NK-92 (cell line): Measurements from ENCODE around the gene FOSL1.
A peak's percentile ranks its signal among the peaks of the same experiment; 100 is the strongest.

ENCODE experiments used
- DNase-seq: peaks from one replicate; lab custom pipeline; 2025; ENCODE audit not compliant: unreplicated experiment; lab: John Stamatoyannopoulos, UW

Gene FOSL1

DNA sequence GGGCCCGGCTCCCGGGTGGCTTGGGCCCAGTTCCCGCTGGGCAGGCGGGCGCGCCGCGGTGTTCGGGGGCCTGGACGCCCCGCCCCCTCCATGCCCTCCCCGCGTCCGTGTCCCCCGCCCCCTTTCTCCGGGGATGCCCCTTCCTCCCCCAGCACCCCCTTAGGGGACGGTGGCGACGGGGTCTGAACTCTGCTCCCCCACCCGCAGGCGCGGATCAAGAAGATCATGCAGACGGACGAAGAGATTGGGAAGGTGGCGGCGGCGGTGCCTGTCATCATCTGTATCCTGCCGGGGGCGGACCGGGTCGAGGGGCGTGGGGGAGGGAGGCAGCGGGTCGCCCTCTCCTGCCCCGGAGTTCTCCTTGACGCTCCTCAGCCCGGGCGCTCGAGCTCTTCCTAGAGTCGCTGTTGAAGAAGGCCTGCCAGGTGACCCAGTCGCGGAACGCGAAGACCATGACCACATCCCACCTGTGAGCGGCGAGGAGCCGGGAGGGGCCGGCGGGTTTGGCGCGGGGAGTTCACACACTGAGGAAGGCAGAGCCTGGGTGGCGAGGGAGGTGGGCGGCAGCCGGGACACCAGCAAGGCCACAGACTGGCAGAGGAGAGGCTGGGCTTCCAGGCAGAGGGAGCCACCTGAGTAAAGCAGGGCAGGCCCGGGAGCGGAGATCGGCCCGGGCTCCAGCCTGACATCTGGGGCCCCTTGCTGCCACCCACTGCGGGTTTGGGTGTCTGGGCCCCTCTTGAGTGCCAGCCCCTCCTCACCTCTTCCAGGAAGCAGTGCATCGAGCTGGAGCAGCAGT lies 19.6 kb upstream of the FOSL1 start:
- DNase-seq = no peak

DNA sequence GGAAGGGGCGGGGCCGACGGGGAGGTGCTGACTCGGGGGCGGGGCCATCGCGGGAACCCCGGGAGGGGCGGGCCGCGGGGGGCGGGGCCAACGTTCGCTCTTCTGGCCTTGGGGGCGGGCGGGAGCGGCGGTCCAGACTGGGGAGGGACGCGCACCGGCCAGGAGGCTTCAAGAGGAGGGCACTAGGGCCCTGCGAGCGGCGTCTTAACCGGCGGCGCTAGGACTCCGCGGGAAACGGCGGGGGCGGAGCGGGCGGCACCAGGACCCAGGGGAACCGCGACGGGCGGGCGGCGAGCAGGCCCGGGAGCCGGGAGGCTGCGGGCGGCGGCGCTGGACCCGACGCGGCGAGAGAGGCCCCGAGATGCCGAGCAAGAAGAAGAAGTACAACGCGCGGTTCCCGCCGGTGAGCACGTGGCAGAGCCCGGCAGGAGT lies 19.0 kb upstream of the FOSL1 start, which contains the start of gene DRAP1:
Gene DRAP1 (plus strand): TSS at position 286 of the 432 bp plus-strand sequence. CDS start 76 bp downstream, at position 362.
- peak; percentile 93 for DNase-seq

DNA sequence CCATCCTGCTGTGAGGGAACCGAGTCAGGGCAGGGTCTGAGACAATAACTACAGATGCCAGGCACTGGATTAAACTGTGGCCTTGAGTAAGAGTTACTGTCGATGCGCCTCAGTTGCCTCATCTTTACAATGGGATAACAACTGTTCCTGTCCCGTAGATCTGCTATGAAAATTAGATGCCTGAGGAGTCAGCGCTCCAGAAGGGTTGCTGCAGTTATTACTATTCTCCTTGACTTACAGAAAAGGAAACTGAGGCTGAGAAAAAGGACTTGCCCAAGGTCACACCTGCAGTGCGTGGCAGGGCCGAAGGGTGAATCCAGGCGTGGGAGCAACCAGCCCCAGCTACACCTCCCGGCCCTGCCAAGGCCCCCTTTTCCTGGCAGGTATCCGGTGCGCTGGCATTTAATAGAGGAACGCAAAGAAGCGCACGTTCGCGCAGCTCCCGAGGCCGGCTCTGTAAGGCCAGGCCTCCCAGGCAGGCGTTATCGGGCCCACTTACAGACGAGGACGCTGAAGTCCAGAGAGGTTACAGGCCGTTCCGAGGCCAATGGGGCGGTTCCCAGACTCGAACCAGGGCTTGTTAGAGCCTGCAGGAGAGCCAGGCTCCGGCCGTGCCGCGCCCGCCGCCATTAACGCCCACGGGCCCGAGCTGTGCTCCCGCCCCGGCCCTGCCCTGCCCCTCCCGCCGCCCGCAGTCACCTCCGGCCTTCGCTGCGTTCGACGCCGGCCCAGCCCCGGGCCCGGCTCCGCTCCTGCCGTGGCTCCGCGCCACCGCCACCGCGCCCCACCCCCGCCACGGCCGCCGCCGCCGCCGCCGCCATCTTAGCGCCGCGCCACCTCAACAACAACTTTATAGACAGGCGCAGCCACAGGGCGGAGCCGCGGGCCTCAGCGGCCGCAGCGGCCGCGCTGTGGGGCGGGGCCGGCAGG lies 18.3 kb upstream of the FOSL1 start, which contains the start of gene C11orf68:
Gene C11orf68 (minus strand): TSS at position 852 of the 930 bp plus-strand sequence. CDS start 31 bp downstream, at position 821.
- DNase-seq = no peak

DNA sequence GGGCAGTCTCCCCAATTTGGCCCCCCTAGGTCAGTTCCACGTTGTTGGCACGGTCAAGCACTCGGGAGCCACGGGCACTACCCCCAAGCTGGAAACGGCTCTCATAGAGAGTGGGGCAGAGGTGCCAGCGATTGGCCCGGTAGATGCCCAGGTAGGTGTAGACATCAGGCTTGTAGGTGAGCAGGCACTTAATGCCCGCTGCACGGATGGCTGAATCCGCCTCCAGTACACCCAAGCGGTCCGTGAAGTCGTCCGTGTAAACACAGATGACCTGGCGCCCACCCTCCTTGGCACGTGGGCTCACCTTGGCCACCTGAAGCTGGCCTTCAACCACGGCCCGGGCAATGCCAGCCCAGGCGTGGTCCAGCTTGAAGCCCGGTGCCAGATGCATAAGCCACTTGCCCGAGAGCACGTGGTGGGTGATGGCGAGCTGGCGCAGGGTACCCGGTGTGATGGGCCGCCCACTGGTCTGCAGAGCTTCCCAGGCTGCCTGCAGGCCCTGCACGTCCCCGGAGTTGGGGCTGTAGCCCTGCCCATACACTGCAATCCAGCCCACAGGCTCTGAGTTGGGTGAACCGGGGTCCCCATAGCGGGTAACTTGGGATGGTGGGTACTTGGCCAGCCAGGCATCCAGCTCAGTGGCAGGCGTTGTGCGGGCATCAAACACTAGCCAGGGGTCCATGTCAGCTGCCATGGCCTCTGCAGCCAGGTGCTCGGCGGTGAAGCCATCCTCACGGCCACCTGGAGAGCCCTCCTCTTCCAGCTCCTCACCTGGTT lies 17.4 kb upstream of the FOSL1 start:
- DNase-seq = no peak

DNA sequence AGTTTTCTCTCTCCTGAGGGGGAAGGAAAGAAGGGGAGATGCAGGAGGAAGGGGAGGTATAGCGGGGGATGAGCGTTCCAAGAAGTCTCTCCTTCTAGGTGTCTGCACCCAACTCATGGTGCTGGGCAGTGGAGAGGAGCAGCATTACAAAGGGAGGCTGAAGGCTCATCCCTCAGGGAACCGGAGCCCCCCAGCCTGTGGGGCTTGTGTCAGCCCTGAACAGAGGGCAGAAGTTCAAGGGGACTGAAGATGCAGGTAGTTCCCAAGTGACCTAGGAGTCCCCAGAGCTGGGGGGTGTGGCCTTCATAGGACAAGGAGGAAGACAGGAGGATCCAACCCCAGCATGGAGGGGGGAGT lies 16.9 kb upstream of the FOSL1 start:
- no peak for DNase-seq

DNA sequence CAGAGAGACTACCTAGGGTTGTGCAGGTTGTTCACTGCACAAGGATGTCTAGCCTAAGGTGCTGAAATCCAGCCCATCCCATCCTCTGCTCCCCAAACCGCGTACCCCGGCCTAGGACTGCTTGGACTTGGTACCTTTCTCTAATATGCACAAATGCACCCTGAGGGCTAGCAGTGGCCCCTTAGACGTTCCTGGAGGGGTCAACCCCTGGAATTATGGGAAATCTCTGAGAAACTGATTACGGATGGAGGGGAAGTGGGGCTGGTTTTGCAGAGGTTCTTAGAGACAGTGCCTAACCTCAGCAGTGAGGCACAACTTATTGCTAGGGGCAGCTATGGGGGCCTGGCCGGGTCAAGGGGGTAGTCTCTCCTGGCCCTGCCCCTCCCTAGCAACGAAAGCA lies 16.2 kb upstream of the FOSL1 start:
- DNase-seq = no peak

DNA sequence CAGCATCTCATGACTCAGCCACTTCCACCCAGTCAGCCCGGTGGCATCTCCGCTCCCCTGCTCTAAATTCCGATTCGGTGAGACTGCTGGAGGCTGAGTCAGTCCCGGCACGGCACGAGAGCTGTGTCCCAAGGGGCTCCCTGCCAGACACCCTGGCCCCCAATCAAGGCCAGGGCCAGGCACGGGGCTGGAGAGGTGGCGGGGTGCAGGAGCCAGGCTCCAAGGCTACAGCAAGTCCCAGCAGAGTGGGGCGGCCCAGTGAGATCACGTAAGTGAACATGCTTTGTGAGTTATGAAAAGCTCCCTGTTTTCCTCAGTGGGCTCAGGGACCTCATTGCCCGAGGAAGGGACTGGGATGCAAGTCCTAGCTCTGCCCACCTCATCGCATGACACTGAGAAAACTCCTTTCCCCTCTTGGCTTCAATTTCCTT lies 15.6 kb upstream of the FOSL1 start:
- no peak for DNase-seq

DNA sequence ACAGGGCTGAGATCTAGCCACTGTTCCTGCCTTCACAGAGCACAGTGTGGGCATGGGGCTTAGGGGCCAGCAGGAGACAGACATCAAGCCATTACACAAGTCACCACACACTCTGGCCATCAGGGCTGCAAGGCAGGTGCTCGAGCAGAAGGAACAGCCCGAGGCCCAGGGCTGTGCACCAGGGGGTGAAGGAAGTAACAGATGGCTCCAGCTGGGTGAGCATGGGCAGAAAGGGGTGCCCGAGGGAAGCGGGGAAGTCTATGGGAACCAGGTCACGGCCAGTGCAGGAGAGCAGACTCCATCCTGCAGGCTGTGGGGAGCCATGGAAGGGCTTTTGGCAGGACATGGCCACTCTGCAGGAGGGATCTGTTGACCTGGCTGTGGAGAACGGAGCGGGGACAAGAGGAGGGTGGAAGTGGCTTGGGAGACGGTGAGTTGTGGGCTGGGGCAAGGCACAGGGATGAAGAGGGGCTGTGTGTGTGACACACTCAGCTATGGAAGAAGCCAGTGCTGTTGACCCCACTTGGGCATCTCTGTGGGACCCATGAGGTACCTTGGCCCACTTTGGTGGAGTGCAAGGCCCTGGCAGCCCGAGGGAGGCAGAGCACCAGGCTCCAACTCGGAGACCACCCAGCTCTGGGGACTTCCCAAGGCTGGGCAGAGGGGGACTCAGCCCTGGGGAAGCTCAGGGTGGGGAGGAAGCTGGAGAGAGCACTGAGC lies 15.1 kb upstream of the FOSL1 start:
- DNase-seq = no peak

DNA sequence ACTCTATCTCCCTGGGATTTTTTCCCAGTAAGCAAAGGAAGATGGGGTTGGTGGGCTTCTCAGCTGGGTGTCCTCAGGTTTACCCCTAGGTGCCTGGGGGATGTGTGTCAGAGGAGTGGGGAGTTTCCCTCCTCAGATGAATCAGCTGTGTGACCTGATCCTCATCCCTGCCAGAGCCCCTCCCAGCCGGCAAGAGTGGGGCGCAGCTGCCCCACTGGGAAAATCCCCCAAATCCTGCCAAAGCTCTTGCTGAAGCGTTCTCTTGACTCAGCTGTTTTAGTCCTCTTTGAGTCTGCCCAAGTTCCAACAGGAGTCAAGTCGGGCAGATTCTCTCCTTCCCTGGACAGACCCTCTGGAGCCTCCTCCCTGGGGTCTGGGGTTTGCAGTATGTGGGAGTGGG lies 12.7 kb upstream of the FOSL1 start:
- no peak for DNase-seq

DNA sequence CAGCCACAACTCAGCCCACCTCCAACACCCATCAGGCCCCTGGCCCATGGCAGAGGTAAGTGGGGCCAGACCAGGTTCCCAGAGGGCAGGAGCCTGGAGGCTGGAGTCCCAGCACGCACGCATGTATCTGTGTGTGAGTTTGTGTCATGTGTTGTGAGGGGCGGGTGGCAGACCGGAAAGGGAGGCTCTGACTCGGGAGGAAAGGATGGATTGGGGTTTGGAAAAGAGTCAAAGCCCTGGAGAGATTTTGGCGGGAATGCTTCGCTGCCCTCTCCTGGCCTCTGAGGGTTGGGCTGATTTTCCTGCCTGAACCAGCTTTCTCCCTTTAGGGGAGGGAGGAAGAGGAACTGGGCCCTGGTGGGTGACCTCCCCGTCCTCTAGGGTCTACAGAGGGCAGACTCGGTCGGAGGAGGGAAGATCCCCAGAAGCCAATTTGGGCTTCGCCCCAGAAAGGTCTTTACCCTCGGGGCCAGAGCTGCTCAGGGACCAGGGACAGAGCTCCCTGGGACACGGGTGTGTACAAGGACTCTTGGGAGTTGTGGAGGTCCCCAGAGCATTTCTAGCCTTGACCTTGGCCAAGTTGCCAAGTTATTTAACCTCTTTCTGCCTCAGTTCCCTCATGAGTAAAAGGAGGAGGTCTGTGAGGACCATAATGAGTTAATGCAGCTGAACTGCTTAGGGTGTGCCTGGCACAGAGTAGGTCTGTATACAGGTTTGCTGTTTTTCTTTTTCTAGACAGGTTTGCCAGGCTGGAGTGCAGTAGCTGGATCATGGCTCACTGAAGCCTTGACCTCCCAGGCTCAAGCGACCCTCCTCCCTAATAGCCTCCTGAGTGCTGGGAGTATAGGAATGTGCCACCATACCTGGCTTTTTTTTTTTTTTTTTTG lies 11.7 kb upstream of the FOSL1 start:
- DNase-seq = no peak

DNA sequence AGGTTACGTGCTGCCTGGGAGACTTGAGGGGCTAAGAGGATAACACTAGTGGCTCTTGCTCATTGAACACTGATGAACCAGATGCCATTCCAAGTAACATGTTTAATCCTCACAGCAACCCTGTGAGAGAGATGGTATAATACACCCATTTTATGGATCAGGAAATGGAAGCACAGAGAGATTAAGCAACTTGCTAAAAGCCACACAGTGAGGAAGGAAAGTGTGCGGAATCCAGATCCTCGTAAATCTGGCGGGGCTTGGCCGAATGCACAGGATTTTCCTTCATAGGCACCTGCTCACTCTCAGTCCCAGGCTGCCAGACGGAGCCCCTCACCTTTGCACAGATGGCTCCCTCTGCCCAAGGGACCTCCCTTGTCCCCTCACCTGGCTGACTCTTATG lies 7.7 kb upstream of the FOSL1 start:
- no peak for DNase-seq

DNA sequence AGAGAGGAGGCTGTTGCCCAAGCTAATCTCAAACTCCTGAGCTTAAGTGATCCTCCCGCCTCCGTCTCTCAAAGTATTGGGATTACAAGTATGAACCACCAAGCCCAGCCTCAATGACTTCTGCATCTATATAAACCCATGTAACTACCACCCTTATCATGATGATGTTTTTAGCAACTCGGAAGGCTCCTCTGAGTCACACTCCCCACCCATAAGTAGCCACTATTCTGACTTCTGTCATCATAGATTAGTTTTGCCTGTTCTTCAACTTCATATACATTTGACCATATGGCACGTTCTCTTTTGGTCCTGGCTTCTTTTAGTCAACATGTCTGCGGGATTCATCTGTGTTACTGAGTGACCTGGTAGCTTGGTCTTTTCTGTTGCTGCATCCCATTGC lies 6.4 kb upstream of the FOSL1 start:
- no peak for DNase-seq

DNA sequence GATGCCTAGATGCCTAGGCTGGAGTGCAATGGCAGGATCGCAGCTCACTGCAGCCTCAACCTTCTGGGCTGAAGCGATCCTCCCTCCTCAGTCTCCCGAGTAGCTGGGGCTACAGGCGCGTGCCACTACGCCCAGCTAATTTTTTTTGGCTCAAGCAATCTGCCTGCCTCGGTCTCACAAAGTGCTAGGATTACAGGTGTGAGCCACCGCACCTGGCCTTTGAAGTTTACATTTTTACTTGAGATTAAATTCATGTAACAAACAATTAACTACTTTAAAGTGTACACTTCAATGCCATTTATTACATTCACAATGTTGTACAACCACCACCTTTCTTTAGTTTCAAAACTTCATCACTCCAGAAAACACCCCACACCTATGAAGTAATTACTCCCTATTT lies 3.5 kb upstream of the FOSL1 start:
- DNase-seq = no peak

DNA sequence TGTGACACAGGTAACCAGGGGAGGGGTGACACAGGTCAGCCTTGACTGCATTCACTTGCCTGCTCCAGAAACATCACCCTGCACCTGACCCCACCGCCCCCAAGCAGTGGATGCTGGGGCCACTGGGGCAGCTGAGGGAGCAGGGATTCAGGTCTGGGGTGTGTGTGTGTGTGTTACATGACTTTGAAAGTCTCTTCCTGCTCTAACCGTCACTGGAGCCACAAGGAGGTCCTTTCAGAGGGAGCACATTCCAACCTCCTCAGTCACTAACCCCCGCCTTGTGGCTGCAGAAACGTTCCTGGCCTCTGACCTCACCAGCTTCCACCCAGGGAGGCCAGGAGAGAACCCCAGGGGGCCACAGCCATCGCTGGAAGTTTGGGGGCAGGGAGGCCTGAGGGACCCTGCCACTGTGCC lies 2.9 kb upstream of the FOSL1 start:
- no peak for DNase-seq

DNA sequence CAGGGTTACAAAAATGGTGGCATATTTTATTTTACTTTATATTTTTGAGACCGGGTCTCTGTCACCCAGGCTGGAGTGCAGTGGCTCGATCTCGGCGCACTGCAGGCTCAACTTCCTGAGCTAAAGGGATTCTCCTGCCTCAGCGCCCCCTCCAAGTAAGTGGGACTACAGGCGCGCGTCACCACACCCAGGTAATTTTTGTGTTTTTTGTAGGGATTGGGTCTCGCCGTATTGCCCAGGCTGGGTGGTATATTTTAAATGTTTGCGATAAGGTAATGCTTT lies 652 bp upstream of the FOSL1 start:
- DNase-seq = no peak

DNA sequence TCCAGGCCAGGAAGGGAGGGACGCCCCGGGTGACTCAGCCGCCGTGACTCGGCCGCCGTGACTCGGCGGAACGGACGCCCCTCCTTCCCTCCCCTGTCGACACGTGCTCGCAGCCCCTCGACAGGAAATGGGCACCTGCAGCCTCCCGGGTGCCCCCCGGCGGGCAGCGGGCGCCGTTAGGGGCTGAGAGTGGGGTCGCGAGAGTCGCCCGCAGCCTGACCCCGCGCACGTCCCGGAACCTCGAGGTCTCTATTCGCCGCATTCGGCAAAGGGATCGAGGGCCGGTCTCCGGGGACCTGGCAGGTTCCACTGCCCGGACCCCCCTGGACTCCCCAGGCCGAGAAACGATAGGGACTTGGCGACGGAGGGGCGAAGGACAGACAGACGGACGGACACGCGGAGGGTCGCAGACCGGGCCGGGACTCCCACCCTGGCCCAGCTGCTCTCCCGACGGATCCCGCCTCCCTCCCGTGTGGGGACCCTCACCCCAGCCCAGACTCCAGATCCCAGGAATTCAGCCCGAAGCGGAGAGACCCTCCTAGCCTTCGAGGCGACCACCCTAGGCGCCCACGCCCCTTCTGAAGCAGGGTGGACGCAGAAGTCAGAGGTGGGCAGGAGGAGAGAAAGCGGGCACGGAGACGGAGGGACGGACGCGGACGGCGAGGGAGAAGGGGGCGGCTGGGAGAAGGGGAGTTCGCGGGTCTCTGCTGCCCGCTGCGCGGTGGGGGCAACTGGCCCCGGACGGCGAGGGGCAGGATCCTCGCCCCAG lies 648 bp downstream of the FOSL1 start:
- DNase-seq = no peak

DNA sequence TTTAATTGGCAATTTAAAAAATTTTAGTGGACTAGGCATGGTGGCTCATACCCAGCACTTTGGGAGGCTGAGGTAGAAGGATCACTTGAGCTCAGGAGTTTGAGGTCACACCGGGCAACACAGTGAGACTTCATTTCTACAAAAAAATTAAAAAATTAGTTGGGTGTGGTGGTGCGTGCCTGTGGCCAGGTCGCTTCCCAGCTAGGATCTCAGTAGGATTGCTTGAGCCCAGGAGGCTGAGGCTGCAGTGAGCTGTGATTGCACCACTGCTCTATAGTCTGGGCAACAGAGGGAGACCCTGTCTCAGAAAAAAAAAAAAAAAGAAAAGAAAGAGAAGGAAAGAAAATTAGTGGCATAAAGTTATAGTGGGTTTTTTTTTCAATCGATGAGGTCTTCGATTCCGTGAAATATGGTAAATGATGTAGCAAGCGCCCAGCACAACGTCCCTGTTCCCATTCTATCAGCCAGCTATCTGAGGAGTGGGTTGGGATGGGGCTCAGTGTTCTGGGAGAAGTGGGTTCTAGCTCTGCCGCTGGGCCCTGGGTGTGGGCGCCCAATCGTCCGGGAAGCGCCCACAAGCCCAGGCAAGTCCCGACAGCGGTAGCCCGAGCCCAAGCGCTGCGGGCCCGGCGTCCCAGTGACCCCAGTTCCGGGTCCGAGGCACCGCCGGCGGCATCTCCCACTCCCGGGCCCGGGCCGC lies 1.4 kb downstream of the FOSL1 start:
- no peak for DNase-seq

DNA sequence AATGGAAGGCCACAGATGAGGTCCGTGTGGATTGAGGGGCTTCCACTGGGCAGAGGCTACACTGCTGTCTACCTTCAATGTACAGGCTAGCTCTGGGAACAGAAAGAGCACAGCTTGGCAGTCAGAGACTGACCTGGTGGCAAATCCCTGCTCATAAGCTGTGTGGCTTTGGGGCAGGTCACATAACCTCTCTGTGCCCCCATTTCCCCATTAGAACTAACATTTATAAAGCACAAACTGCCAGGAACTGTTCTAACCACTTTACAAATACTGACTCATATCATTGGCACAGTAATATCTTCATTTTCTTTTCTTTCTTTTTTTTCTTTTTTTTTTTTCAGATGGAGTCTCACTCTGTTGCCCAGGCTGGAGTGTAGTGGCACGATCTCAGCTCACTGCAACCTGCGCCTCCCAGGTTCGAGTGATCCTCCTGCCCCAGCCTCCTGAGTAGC lies 3.1 kb downstream of the FOSL1 start:
- no peak for DNase-seq
